HepG2 (cell line): ENCODE measurements around the gene AMBRA1. TPM values are rescaled to one million over a fixed set of nuclear protein-coding genes. Genes with fewer than 3 reads are reported as not detected.

Experiments used
- ATAC-seq: fragments of 200-7000 bp; cut with Tn5 transposase; 3 replicates; pipeline ENCODE4 v1.9.1; 2020; ENCODE audit warnings: mild to moderate bottlenecking, moderate library complexity
- BruUV-seq: library from RNA; stranded (reverse); fragments of 400-500 nt; replicated peaks from 2 replicates; lab custom pipeline; 2021; lab: Mats Ljungman, UMichigan
- CTCF ChIA-PET: fragments of 300-600 bp; formaldehyde crosslinking; extraction: SDS; loops from one replicate; lab custom pipeline; 2021; ENCODE audit warnings: low total read pairs, inconsistent platforms, low intra/inter-chr PET ratio; lab: Yijun Ruan, JAX
- POLR2A ChIA-PET: fragments of 350-600 bp; sonication (Branson Sonifier 250); formaldehyde crosslinking; loops from one replicate; lab custom pipeline; 2020; ENCODE audit warnings: antibody characterized with exemption, inconsistent platforms; lab: Yijun Ruan, JAX
- DNase-seq: peaks from one replicate; pipeline ENCODE4 v3.0.0-alpha.2; 2015; ENCODE audit warnings: low spot score
- FAIRE-seq: peaks from 3 replicates; lab custom pipeline; 2011; peaks lifted over from hg19 to GRCh38; lab: Jason Lieb, UNC
- H2AFZ ChIP-seq: one replicate; pipeline ENCODE4 v1.6.1; 2011; ENCODE audit warnings: low read length, inconsistent platforms
- H3K27ac ChIP-seq: fragments of 300-600 bp; 3 replicates; pipeline ENCODE4 v1.8.0; 2011; ENCODE audit warnings: mixed run types, mild to moderate bottlenecking, mixed read lengths, low read length, inconsistent platforms; ENCODE audit not compliant: insufficient read depth; ENCODE audit errors: extremely low read length
- H3K27me3 ChIP-seq, 2 experiments: fragments of 200-600 bp in 1 of 2; 2 replicates in 1 of 2; 3 replicates in 1 of 2; pipeline versions ENCODE4 v1.6.0 to v1.8.0; 2011; ENCODE audit warnings: low read length in 2 of 2, mild to moderate bottlenecking in 2 of 2, moderate library complexity in 2 of 2, inconsistent platforms in 1 of 2; ENCODE audit not compliant: insufficient read depth in 2 of 2, control insufficient read depth in 1 of 2
- H3K36me3 ChIP-seq, 2 experiments: fragments of 200-600 bp in 1 of 2; replicated peaks in 1 of 2; 2 replicates in 1 of 2; 3 replicates in 1 of 2; pipeline versions ENCODE4 v1.5.1 to v1.8.0; 2011; ENCODE audit warnings: low read length in 2 of 2, inconsistent platforms in 1 of 2; ENCODE audit not compliant: insufficient read depth in 2 of 2, control insufficient read depth in 1 of 2
- H3K4me1 ChIP-seq: 2 replicates; pipeline ENCODE4 v1.5.1; 2012; ENCODE audit warnings: low read length, inconsistent platforms; ENCODE audit not compliant: insufficient read depth
- H3K4me2 ChIP-seq: 2 replicates; pipeline ENCODE4 v1.6.0; 2011; ENCODE audit warnings: low read depth, low read length, inconsistent platforms
- H3K4me3 ChIP-seq, 3 experiments: fragments of 200-600 bp in 1 of 3; sonication (generic), shearing (Covaris generic) in 1 of 3; replicated peaks in 1 of 3; 2 replicates each; pipeline ENCODE4 v1.5.1; 2011 to 2016; ENCODE audit warnings: low read length in 3 of 3, inconsistent platforms in 2 of 3, low read depth in 2 of 3, mild to moderate bottlenecking in 2 of 3, control low read depth in 1 of 3, mixed read lengths in 1 of 3; ENCODE audit not compliant: insufficient read depth in 1 of 3
- H3K79me2 ChIP-seq: one replicate; pipeline ENCODE4 v1.6.1; 2011; ENCODE audit warnings: low read length, inconsistent platforms; ENCODE audit not compliant: insufficient read depth
- H3K9ac ChIP-seq: 2 replicates; pipeline ENCODE4 v1.6.0; 2011; ENCODE audit warnings: mild to moderate bottlenecking, low read depth, low read length, inconsistent platforms; ENCODE audit not compliant: insufficient read depth
- H3K9me3 ChIP-seq: 2 replicates; pipeline ENCODE4 v1.5.1; 2012; ENCODE audit warnings: mild to moderate bottlenecking, low read length
- H4K20me1 ChIP-seq: 2 replicates; pipeline ENCODE4 v1.6.0; 2011; ENCODE audit warnings: inconsistent platforms, mild to moderate bottlenecking, low read length, moderate library complexity; ENCODE audit not compliant: insufficient read depth
- CBX1 ChIP-seq: IDR thresholded peaks from one replicate; pipeline ENCODE4 v1.6.1; 2016; ENCODE audit warnings: antibody characterized with exemption, low read depth
- KLF16 ChIP-seq, 2 experiments: sonication (generic) in 1 of 2; formaldehyde crosslinking in 1 of 2; IDR thresholded peaks; 2 replicates each; pipeline versions ENCODE4 v1.6.1 to v1.8.0; 2016 to 2023; ENCODE audit warnings: missing genetic modification reagents in 2 of 2, missing compliant biosample characterization in 1 of 2
- PHB2 ChIP-seq: fragments of 450-650 bp; IDR thresholded peaks from 2 replicates; pipeline ENCODE4 v1.6.1; 2018; ENCODE audit not compliant: partially characterized antibody
- PPARG ChIP-seq: conservative IDR thresholded peaks from 2 replicates; pipeline ENCODE4 v1.6.1; 2016; ENCODE audit warnings: missing biosample characterization, missing genetic modification reagents
- RAD21 ChIP-seq: fragments of 450-650 bp; formaldehyde crosslinking; IDR thresholded peaks from 2 replicates; pipeline ENCODE4 v1.5.0; 2020; ENCODE audit warnings: mild to moderate bottlenecking
- RBM22 ChIP-seq: fragments of 200-400 bp; formaldehyde crosslinking; optimal IDR thresholded peaks from 2 replicates; pipeline ENCODE3; 2017; ENCODE audit warnings: mild to moderate bottlenecking, low read length, moderate library complexity
- SALL2 ChIP-seq: sonication (generic); formaldehyde crosslinking; IDR thresholded peaks from 2 replicates; pipeline ENCODE4 v1.8.1; 2023; ENCODE audit warnings: mild to moderate bottlenecking, missing genetic modification reagents, inconsistent platforms
- SOX6 ChIP-seq, 2 experiments: fragments of 450-650 bp in 1 of 2; sonication (generic) in 1 of 2; formaldehyde crosslinking in 1 of 2; IDR thresholded peaks; 2 replicates each; pipeline versions ENCODE4 v1.4.0 to v1.6.1; 2017 to 2020; ENCODE audit warnings: antibody characterized with exemption in 1 of 2, mild to moderate bottlenecking in 1 of 2, missing genetic modification reagents in 1 of 2
- ZBTB7A ChIP-seq: sonication (generic); formaldehyde crosslinking; IDR thresholded peaks from 2 replicates; pipeline ENCODE4 v1.8.0; 2022; ENCODE audit warnings: mild to moderate bottlenecking, missing genetic modification reagents
- ZNF235 ChIP-seq: sonication (generic); formaldehyde crosslinking; IDR thresholded peaks from 2 replicates; pipeline ENCODE4 v1.8.1; 2023; ENCODE audit warnings: mild to moderate bottlenecking, missing genetic modification reagents, borderline replicate concordance
- ZNF510 ChIP-seq: sonication (generic); formaldehyde crosslinking; IDR thresholded peaks from 2 replicates; pipeline ENCODE4 v1.4.0; 2020; ENCODE audit warnings: low read depth, mild to moderate bottlenecking, missing genetic modification reagents
- ZNF713 ChIP-seq: sonication (generic); formaldehyde crosslinking; IDR thresholded peaks from 2 replicates; pipeline ENCODE4 v1.4.0; 2020; ENCODE audit warnings: mild to moderate bottlenecking, missing genetic modification reagents
- WGBS: methylation state at CpG from one replicate; pipeline ENCODE4 v1.1.6; 2017; ENCODE audit warnings: low lambda C conversion rate; 5-methylcytosine and 5-hydroxymethylcytosine counted together
- in situ Hi-C: cut with HindIII; loops from 2 replicates; pipeline ENCODE4 v1.10.0; 2017; ENCODE audit warnings: low pct_unique_long_range_greater_than_20kb; ENCODE audit not compliant: extremely low pct_ligation_motif_present
- intact Hi-C: fragments of 100-400 bp; cut with micrococcal nuclease; formaldehyde crosslinking; loops from one replicate; pipeline ENCODE4 v1.10.0; 2022; ENCODE audit not compliant: unreplicated experiment
- polyA plus RNA-seq, 8 experiments: library from polyadenylated mRNA; depleted of rRNA in 3 of 8; stranded (reverse) in 7 of 8; unstranded in 1 of 8; fragments of >200 nt; fragmentation: Illumina TruSeq in 4 of 8; extraction: Trizol in 4 of 8; gene quantifications; 2 replicates each; pipeline versions ENCODE4 v1.2.1 to v1.2.3, GENCODE V29; 2011 to 2016; ENCODE audit warnings: low read depth in 4 of 8, missing spikeins in 1 of 8, mixed read lengths in 1 of 8; ENCODE audit not compliant: insufficient read depth in 1 of 8
- total RNA-seq, 5 experiments: library from RNA; depleted of rRNA; stranded (reverse); fragments of >200 nt; fragmentation: Illumina TruSeq; extraction: Trizol; gene quantifications; 2 replicates each; pipeline ENCODE4 v1.2.3, GENCODE V29; 2016; ENCODE audit warnings: low read depth in 1 of 5
- TF ChIP-seq, protein P1 (sequence below): sonication (generic); formaldehyde crosslinking; IDR thresholded peaks from 2 replicates; pipeline ENCODE4 v1.9.0; 2021; ENCODE audit warnings: missing genetic modification reagents, borderline replicate concordance
- TF ChIP-seq, protein P2 (sequence below): IDR thresholded peaks from 2 replicates; pipeline ENCODE4 v1.6.1; 2012; ENCODE audit warnings: low read length, improper control_type of control experiment
- TF ChIP-seq, protein P3 (sequence below): sonication (generic); formaldehyde crosslinking; IDR thresholded peaks from 2 replicates; pipeline ENCODE4 v1.4.0; 2020; ENCODE audit warnings: mild to moderate bottlenecking, missing genetic modification reagents

The AMBRA1 gene
- total and polyA plus RNA-seq, 2 of the 13 experiments (the other 11 are each of a cell fraction or from before 2014, with no cell fraction given) = 15.7 to 26.0 TPM

DNA sequence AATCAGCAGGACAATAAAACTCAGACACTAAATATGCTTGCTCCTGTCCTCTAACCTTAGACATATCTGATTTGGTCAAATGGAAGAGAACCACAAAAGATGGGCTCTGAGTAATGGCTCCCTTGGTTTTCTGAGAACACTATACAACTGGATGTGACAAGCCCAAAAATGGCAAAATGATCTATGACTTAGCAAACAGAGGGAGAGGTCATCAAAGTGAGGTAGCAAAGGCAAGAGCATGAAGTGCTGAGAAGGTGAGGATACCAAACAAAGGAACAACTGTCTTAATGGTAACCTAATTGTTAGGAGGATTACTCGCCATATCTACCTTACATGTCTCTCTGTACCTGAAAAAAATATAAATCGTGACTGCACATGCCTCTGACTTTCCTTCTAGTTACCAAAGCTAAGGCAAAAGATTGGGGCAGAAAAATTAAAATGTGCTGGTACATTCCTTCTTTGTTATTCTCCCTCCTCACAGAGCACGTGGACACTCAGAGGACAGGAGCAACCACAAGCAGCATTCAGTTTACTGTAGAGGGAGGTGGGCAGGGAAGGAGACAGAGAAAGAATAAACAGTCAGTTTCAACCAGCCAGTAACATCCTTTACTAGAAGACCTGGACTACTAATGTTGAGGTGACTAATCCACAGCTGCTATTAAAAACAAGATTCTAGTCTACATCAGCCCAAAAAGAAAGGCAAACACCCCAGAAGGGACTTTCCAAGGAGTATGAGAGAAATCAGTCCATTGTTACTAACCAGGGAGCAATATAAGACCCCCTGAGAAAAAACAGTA is 88.8 kb downstream of the AMBRA1 start (continued):
- 0 out of 2 replicates have a peak, but pooled peaks have one; percentile 53 for TF ChIP-seq PPARG (CRISPR knock-in tag)
- no peak for TF ChIP-seq SOX6 (IDR thresholded peaks at IDR 0.05)
- peak; percentile 78 for TF ChIP-seq SOX6 (CRISPR knock-in tag; IDR thresholded peaks at IDR 0.05)
- TF ChIP-seq, protein P1, sequence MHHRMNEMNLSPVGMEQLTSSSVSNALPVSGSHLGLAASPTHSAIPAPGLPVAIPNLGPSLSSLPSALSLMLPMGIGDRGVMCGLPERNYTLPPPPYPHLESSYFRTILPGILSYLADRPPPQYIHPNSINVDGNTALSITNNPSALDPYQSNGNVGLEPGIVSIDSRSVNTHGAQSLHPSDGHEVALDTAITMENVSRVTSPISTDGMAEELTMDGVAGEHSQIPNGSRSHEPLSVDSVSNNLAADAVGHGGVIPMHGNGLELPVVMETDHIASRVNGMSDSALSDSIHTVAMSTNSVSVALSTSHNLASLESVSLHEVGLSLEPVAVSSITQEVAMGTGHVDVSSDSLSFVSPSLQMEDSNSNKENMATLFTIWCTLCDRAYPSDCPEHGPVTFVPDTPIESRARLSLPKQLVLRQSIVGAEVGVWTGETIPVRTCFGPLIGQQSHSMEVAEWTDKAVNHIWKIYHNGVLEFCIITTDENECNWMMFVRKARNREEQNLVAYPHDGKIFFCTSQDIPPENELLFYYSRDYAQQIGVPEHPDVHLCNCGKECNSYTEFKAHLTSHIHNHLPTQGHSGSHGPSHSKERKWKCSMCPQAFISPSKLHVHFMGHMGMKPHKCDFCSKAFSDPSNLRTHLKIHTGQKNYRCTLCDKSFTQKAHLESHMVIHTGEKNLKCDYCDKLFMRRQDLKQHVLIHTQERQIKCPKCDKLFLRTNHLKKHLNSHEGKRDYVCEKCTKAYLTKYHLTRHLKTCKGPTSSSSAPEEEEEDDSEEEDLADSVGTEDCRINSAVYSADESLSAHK (CRISPR knock-in tag) = no peak
- peak; percentile 18 for TF ChIP-seq RBM22
- no peak for TF ChIP-seq ZNF235 (CRISPR knock-in tag)
- no peak for TF ChIP-seq ZBTB7A (CRISPR knock-in tag)
- no peak for TF ChIP-seq CBX1

DNA sequence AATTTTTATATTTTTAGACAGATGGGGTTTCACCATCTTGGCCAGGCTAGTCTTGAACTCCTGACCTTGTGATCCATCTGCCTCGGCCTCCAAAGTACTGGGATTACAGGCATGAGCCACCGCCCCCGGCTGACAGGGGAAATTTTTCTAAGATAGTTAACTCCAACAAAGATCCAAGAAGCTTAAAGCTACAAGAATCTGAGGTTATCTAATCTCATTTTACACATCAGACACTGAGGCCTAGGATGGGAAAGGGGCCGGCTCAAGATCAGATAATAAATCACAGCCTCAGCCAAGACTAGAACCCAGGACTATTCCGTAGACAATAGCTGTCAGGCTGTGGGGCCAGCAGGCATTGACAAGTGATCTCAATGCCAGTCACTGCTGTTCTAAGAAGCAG is 94.0 kb downstream of the AMBRA1 start:
- no TSS peak for BruUV-seq
- CTCF ChIA-PET = no interaction called here
- WGBS = 97% methylated on average over 5 of the region's 5 CpGs
- TF ChIP-seq RAD21 = no peak
- TF ChIP-seq ZNF713 (CRISPR knock-in tag) = no peak
- no peak for TF ChIP-seq ZNF510
- no peak for TF ChIP-seq KLF16 (CRISPR knock-in tag; IDR thresholded peaks at IDR 0.05)
- TF ChIP-seq, protein P2, sequence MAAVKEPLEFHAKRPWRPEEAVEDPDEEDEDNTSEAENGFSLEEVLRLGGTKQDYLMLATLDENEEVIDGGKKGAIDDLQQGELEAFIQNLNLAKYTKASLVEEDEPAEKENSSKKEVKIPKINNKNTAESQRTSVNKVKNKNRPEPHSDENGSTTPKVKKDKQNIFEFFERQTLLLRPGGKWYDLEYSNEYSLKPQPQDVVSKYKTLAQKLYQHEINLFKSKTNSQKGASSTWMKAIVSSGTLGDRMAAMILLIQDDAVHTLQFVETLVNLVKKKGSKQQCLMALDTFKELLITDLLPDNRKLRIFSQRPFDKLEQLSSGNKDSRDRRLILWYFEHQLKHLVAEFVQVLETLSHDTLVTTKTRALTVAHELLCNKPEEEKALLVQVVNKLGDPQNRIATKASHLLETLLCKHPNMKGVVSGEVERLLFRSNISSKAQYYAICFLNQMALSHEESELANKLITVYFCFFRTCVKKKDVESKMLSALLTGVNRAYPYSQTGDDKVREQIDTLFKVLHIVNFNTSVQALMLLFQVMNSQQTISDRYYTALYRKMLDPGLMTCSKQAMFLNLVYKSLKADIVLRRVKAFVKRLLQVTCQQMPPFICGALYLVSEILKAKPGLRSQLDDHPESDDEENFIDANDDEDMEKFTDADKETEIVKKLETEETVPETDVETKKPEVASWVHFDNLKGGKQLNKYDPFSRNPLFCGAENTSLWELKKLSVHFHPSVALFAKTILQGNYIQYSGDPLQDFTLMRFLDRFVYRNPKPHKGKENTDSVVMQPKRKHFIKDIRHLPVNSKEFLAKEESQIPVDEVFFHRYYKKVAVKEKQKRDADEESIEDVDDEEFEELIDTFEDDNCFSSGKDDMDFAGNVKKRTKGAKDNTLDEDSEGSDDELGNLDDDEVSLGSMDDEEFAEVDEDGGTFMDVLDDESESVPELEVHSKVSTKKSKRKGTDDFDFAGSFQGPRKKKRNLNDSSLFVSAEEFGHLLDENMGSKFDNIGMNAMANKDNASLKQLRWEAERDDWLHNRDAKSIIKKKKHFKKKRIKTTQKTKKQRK = no peak
- no peak for TF ChIP-seq PHB2
- TF ChIP-seq SALL2 (CRISPR knock-in tag) = no peak
- TF ChIP-seq, protein P3, sequence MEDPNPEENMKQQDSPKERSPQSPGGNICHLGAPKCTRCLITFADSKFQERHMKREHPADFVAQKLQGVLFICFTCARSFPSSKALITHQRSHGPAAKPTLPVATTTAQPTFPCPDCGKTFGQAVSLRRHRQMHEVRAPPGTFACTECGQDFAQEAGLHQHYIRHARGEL = no peak
- Histone ChIP-seq H3K79me2 (peaks cover 16% of the 10 kb centered on the region), H3K9me3 (no peaks in the 10 kb centered on the region), H3K4me2 (no peak overlapping the region), H2AFZ (no peak overlapping the region), H3K4me3 (no peak overlapping the region), H3K4me1 (peaks cover 55% of the 10 kb centered on the region), H4K20me1 (peaks cover 8% of the 10 kb centered on the region), H3K9ac (no peak overlapping the region), H3K36me3 (peaks cover 9 to 41% of the 10 kb centered on the region in 2 experiments; a peak in 4 of 5 replicates), H3K27me3 (no peaks in the 10 kb centered on the region), H3K27ac (no peak overlapping the region)
- POLR2A ChIA-PET = no interaction called here
- ATAC-seq (no peak), FAIRE-seq (no peak), DNase-seq (no peak)
- in situ Hi-C loops = no loop called here
- intact Hi-C loops = no loop called here
